Muscle layer of colon (tissue), 2 donors: ENCODE results near the gene DHCR7.
A peak's percentile ranks its signal among the peaks of the same experiment; 100 is the strongest.

Experiments used
- H3K27ac ChIP-seq: one replicate; pipeline ENCODE4 v1.7.0; 2013; ENCODE audit warnings: low read depth, mild to moderate bottlenecking, low read length, moderate library complexity
- H3K27me3 ChIP-seq, 2 donors: one replicate each; pipeline ENCODE4 v1.7.0; 2013; ENCODE audit warnings: low read length in 2 of 2, mild to moderate bottlenecking in 2 of 2; ENCODE audit not compliant: insufficient read depth in 2 of 2, control insufficient read depth in 1 of 2
- H3K36me3 ChIP-seq: one replicate; pipeline ENCODE4 v1.7.0; 2013; ENCODE audit warnings: mild to moderate bottlenecking, low read length; ENCODE audit not compliant: insufficient read depth
- H3K4me1 ChIP-seq: one replicate; pipeline ENCODE4 v1.7.0; 2013; ENCODE audit warnings: mild to moderate bottlenecking, low read length; ENCODE audit not compliant: insufficient read depth
- H3K4me3 ChIP-seq, 2 donors: one replicate each; pipeline ENCODE4 v1.7.0; 2013; ENCODE audit warnings: low read length in 2 of 2, low read depth in 1 of 2, mild to moderate bottlenecking in 1 of 2, moderate library complexity in 1 of 2
- H3K9ac ChIP-seq: one replicate; pipeline ENCODE4 v1.7.0; 2013; ENCODE audit warnings: low read length
- H3K9me3 ChIP-seq: one replicate; pipeline ENCODE4 v1.7.0; 2013; ENCODE audit warnings: mild to moderate bottlenecking, low read length
- donor health status: abdominal sarcoma.
- donor health status: Adenocarcinoma of cecum.

Gene DHCR7

DNA sequence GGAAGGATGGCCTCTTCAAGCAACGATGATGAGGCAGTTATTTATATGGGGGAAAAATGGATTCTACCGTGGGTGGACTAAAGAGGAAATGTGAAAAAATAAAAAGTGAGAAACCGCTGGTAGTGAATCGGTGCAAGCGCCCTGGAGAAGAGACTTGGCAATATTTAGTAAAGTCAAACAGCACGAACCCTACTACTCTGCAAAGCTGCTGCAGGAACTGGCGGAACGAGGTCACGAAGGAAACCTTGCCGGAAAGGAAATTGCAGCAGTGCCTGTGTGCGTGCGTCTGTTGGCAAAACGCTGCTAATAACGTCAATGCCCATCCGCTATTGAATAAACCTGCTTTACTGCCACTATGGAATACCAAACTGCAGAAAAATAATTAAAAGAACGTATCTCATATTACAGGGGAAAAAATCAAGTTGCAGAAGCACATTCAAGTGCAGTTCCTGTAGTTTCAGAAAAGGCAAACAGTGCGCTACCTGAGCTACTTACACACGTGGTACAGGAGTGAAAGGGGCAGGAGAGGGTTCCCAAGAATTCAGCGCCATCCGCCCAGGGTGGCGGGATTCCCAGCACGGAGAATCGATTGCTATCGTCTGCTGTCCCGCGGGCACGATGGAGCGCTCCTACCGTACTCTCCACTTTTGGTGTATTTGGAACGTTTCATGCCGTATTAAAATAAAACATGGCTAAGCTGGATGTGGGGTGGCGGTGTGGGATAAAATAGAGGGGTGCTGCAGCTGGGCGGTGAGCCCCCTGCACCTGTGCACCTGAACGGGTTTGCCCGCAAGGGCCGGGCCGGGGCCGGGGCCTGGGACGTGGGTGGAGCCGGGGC lies 4.2 kb upstream of the DHCR7 start:
- peak overlapping the region; percentile 75 for H3K27ac ChIP-seq
- H3K4me1 ChIP-seq, result peaks cover 30% of the 10 kb centered on the region
- no peaks in the 10 kb centered on the region for H3K9me3 ChIP-seq
- H3K4me3 ChIP-seq, result peak overlapping the region; percentile 89 to 96
- no peaks in the 10 kb centered on the region for H3K27me3 ChIP-seq
- H3K9ac ChIP-seq, result peak overlapping the region; percentile 72
- H3K36me3 ChIP-seq, result peaks cover 25% of the 10 kb centered on the region

DNA sequence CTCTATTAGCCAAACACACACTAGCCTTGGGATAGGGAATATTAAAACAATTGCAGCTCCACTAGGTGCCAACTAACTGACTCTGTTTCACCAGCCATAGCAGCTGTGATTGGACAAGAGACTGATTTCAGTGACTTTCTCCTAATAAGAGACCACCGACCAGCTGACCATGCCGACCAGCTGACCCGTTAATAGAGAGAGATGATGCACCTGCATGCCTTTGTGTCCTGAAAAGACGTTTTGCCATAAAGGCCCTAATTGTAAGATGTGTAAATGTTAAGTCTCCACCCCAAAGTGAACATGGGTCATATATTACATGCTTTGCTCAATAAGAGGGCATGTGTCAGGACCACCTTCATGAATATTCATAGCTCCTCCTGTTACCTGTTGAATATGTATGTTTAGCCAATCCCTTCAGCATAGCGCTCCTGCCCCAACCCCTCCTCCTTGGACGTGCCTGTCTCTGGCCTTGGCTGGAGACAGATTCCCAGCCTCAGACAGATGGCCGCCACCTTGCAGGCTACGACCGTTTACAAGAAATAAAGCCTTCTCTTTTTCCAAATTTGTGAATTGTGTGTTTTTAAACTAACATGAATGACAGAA lies 3.5 kb upstream of the DHCR7 start:
- Histone ChIP-seq H3K27me3 (no peaks in the 10 kb centered on the region), H3K4me3 (peak overlapping the region; percentile 89 to 96), H3K36me3 (peaks cover 17% of the 10 kb centered on the region), H3K27ac (peak overlapping the region; percentile 12), H3K4me1 (peaks cover 31% of the 10 kb centered on the region), H3K9me3 (no peaks in the 10 kb centered on the region), H3K9ac (peak overlapping the region; percentile 72)

DNA sequence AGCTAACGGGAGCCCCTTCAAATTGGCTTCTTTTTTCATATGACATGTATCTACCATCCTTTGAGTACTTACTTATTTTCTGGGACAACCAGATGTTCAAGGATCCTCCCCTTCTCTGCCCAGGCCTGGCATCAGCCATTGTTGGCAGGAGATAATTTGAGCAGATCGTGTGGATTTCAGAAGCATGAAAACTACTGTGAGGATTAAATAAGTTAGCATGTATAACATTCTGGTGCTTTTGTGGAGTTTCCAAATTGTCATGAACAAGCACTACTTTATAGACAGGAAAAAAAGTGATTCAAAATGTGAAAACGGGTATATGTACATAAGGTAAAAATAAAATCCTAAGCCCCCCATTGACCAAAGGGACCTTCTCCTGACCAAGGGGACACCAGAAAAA lies 2.7 kb upstream of the DHCR7 start:
- H3K36me3 ChIP-seq, result peaks cover 12% of the 10 kb centered on the region
- no peaks in the 10 kb centered on the region for H3K27me3 ChIP-seq
- no peak overlapping the region for H3K9ac ChIP-seq
- H3K4me1 ChIP-seq, result peaks cover 31% of the 10 kb centered on the region
- H3K27ac ChIP-seq, result no peak overlapping the region
- H3K4me3 ChIP-seq, result no peak overlapping the region
- no peaks in the 10 kb centered on the region for H3K9me3 ChIP-seq

DNA sequence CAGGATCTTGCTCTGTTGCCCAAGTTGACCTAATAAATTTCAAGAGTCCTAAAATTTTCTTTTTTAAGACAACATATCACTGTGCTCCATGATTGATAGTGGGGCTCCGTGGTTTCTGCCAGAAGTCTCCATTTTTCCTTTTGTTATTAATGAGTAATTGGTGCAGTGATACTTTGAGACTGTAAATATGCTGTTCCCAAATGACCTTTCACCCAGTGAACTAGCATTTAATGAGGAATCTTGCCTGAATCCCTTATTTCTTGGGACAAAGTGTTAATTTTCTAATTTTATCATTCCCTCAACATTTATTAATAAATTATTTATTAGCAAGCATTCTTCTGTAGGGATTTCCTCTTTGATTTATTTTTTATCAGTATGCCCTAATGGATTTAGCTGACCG lies 2.3 kb upstream of the DHCR7 start:
- Histone ChIP-seq H3K4me3 (no peak overlapping the region), H3K36me3 (peaks cover 8% of the 10 kb centered on the region), H3K9ac (no peak overlapping the region), H3K4me1 (peaks cover 31% of the 10 kb centered on the region), H3K27ac (no peak overlapping the region), H3K27me3 (no peaks in the 10 kb centered on the region), H3K9me3 (no peaks in the 10 kb centered on the region)

DNA sequence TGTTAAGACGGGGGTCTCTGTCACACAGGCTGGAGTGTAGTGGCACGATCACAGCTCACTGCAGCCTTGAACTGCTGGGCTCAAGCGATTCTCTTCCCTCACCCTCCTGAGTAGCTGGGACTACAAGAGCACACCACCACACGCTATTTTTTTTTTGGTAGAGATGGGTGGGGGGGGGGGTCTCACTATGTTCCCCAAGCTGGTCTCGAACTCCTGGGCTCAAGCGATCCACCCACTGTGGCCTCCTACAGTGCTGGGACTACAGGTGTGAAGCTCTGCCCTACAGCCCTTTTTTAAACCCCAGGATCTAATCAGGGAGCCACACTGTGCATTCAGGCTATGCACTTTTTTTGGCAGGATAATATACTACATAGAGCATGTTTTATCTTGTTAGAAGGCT lies 1.4 kb upstream of the DHCR7 start:
- H3K36me3 ChIP-seq, result no peaks in the 10 kb centered on the region
- H3K27me3 ChIP-seq, result no peaks in the 10 kb centered on the region
- peak overlapping the region; percentile 22 for H3K27ac ChIP-seq
- peak overlapping the region in 1 of 2 donors; percentile 94 for H3K4me3 ChIP-seq
- H3K9me3 ChIP-seq, result no peaks in the 10 kb centered on the region
- H3K9ac ChIP-seq, result peak overlapping the region; percentile 57
- H3K4me1 ChIP-seq, result peaks cover 29% of the 10 kb centered on the region

DNA sequence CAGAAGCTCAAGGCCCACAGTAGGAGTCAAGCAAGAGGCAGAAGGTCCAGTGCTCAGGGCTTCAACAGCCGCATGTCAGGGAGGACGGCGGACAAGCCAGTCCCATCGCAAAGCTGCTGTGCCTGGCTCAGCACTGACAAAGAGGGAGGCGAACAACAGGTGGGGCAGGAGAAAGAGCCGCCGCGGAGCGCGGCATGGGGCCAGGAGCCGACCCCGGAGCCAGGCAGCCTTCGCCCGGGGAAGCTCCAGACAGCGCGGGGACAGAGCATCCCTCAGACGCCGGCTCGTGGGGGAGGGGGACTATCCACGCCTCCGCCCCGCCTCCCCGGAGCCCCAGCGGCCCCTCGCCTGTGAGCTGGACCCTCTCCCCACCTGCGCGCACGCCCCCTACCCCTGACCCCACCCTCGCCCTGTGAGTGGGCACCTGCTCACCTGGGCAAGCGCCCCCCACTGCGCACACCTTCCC lies 369 bp downstream of the DHCR7 start:
- Histone ChIP-seq H3K4me3 (peak overlapping the region; percentile 85 to 94), H3K9me3 (no peaks in the 10 kb centered on the region), H3K4me1 (peaks cover 21% of the 10 kb centered on the region), H3K9ac (no peak overlapping the region), H3K36me3 (no peaks in the 10 kb centered on the region), H3K27ac (no peak overlapping the region), H3K27me3 (no peaks in the 10 kb centered on the region)

DNA sequence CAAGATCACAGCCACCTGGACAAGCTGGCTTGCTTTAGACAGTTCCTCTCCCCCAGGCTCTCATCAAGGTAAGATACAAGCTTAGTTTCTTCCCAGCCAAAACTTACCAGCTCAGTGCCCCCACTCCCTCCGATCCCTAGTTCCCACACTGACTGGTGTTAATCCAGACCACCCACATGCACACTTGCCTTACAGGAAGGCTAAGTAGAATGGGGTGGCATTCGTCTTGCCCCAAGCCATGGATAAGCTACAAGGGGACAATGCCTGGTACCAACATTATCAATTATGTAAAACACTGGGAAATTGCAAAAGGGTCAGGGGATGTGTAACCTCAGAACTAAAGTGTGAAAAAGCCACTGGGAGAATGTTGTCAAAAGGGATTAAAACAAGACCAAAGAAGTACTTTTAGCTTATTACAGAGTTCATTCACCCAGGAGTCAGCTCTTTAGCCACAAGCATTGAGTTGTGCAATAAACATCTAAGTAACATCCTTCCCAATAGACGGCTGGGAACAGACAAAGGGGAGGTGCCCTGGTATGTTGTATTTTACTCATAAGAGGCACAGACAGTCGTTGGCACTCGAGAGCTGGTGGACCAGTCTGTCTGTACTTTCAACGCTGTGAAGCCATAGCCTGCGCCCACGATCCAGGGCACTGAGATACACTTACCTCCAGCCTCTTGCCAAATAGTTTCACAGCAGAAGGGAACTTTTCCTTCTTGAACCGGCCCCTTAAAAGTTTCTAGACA lies 1.1 kb downstream of the DHCR7 start:
- Histone ChIP-seq H3K36me3 (no peaks in the 10 kb centered on the region), H3K9ac (no peak overlapping the region), H3K4me3 (peak overlapping the region in 1 of 2 donors; percentile 94), H3K9me3 (no peaks in the 10 kb centered on the region), H3K4me1 (peaks cover 18% of the 10 kb centered on the region), H3K27me3 (no peaks in the 10 kb centered on the region), H3K27ac (no peak overlapping the region)

DNA sequence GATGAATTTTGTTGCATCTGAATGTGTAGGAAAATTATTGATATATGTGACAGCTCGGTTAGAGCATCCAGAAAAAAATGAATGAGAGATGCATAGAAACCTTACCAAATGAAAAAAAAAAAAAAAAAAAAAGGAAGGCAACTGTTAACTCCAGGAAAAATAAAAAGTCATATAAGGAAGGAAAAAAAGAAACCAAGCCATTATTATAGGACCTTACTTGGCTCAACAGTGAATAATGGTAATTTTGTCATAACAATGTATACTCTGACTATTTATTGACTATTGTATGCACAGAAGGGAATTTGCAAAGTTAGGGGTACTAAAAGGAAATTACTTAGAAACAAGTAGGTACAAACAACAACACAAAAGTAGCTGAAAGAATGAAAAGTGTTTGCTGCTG lies 2.0 kb downstream of the DHCR7 start:
- Histone ChIP-seq H3K27me3 (no peaks in the 10 kb centered on the region), H3K4me3 (no peak overlapping the region), H3K4me1 (peaks cover 13% of the 10 kb centered on the region), H3K27ac (no peak overlapping the region), H3K9me3 (no peaks in the 10 kb centered on the region), H3K36me3 (no peaks in the 10 kb centered on the region), H3K9ac (no peak overlapping the region)

DNA sequence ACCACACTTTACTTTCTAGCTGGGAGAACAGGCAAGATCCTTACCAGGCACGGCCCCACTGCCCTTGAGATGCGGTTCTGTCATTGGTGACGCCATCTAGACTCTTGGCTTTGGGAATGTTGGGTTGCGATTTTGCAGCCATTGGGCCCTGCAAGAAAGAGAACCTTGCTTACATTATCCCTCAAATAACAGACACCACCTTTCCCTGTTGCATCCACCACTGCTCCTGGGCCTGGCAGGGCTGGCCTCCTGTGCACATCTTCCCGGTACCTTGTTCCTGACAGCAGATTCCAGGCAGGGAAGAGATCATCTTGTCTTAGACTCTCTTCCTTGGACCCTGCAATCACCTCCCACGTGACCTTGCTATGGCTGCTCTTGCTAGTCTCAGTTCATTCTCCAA lies 3.4 kb downstream of the DHCR7 start:
- H3K9ac ChIP-seq, result no peak overlapping the region
- H3K9me3 ChIP-seq, result no peaks in the 10 kb centered on the region
- H3K27me3 ChIP-seq, result no peaks in the 10 kb centered on the region
- no peak overlapping the region for H3K4me3 ChIP-seq
- no peak overlapping the region for H3K27ac ChIP-seq
- peaks cover 3% of the 10 kb centered on the region for H3K36me3 ChIP-seq
- peaks cover 13% of the 10 kb centered on the region for H3K4me1 ChIP-seq

DNA sequence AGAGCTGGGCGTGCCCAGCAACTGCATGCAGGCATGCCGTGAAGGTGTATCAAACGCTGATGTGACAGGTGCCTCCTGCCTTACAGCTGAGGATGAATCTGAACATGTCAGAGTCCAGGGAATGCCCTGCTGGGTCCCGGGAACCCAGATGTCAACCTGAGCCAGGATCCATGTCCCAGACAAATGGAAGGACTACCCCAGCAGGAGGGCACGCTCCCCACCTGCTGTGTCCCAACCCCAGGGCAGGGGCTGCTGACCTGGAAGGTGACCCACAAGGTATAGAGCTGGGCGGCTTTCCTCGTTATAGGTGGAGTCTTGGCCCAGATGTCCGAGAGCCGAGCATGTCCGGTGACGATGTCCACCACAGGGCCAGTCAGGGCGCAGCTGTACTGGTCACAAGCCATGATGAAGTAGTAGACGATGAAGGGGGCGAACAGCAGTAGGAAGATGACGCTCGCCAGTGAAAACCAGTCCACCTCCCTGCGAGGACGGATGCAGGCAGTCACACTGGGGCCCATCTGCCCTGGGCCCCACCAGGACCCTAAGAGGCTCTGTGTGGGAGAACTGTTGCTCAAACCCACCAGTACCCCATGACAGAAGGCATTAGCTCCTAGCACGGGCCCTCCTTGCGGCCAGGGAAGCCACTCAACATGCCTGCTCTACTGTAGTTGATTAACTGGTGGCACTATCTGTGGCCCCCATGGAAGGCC lies 4.3 kb downstream of the DHCR7 start:
- Histone ChIP-seq H3K9me3 (no peaks in the 10 kb centered on the region), H3K36me3 (peaks cover 6% of the 10 kb centered on the region), H3K27me3 (no peaks in the 10 kb centered on the region), H3K4me3 (no peak overlapping the region), H3K9ac (no peak overlapping the region), H3K27ac (no peak overlapping the region), H3K4me1 (peaks cover 6% of the 10 kb centered on the region)

DNA sequence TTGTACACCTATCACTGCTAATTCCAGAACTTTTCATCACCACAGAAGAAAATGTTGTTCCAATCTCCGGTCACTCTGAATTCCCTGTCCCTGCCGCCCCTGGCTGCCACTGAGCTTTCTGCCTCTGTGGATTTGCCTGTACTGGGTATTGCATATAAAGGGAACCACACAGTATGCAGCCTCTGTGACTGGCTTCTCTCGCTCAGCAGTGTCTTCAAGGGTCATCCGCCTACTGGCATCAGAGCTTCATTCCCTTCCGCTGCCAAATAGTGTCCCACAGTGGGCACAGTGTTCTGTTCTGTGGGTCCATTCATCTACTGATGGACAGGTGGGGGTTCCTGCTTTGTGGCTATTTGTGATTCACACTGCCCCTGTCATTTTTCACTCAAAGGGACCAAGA lies 5.3 kb downstream of the DHCR7 start:
- Histone ChIP-seq H3K9me3 (no peaks in the 10 kb centered on the region), H3K9ac (no peak overlapping the region), H3K4me3 (no peak overlapping the region), H3K27me3 (no peaks in the 10 kb centered on the region), H3K4me1 (peaks cover 6% of the 10 kb centered on the region), H3K27ac (no peak overlapping the region), H3K36me3 (peaks cover 10% of the 10 kb centered on the region)
